Stomach smooth muscle (tissue), 2 donors: ENCODE data around the gene SOX30.
"Not testable (repeated sequence)": the region's sequence is repeated elsewhere in the genome, so short reads cannot be mapped to it uniquely, and the experiment has no call there.

Experiments used
- H3K27ac ChIP-seq: one replicate; pipeline ENCODE4 v1.7.0; 2013; ENCODE audit warnings: mild to moderate bottlenecking, low read length, inconsistent platforms
- H3K27me3 ChIP-seq, 2 donors: one replicate each; pipeline ENCODE4 v1.7.0; 2013; ENCODE audit warnings: low read length in 2 of 2; ENCODE audit not compliant: insufficient read depth in 2 of 2, control insufficient read depth in 1 of 2
- H3K36me3 ChIP-seq, 2 donors: one replicate each; pipeline ENCODE4 v1.7.0; 2013; ENCODE audit warnings: low read length in 2 of 2; ENCODE audit not compliant: control insufficient read depth in 2 of 2, insufficient read depth in 2 of 2
- H3K4me1 ChIP-seq: one replicate; pipeline ENCODE4 v1.7.0; 2013; ENCODE audit warnings: low read length; ENCODE audit not compliant: control insufficient read depth, insufficient read depth
- H3K4me3 ChIP-seq, 2 donors: one replicate each; pipeline ENCODE4 v1.7.0; 2013; ENCODE audit warnings: low read length in 2 of 2
- H3K9ac ChIP-seq, 2 donors: one replicate each; pipeline ENCODE4 v1.7.0; 2013; ENCODE audit warnings: low read length in 2 of 2, mild to moderate bottlenecking in 1 of 2
- H3K9me3 ChIP-seq, 2 donors: one replicate each; pipeline ENCODE4 v1.7.0; 2013; ENCODE audit warnings: low read length in 2 of 2; ENCODE audit not compliant: control insufficient read depth in 2 of 2
- donor health status: healthy.
- donor health status: Pancreatic carcinoma.

SOX30 gene

GRCh38 chr5:157652377-157652692 lies at the start of gene SOX30:
Gene SOX30 (minus strand): TSS chr5:157652438. CDS start chr5:157652078, 360 bp downstream.
- peak within 1 kb of the TSS; percentile 62 to 68 for H3K9ac ChIP-seq
- peaks cover 8% of the 10 kb centered on the region for H3K4me1 ChIP-seq
- no peaks in the 10 kb centered on the region for H3K27me3 ChIP-seq
- H3K9me3 ChIP-seq: no peaks in the 10 kb centered on the region
- H3K27ac ChIP-seq: no peak within 1 kb of the TSS
- peak within 1 kb of the TSS; percentile 61 to 77 for H3K4me3 ChIP-seq
- no peaks in the 10 kb centered on the region for H3K36me3 ChIP-seq

- H3K9ac ChIP-seq, H3K36me3 ChIP-seq, H3K27me3 ChIP-seq, H3K4me3 ChIP-seq, H3K4me1 ChIP-seq, H3K9me3 ChIP-seq, H3K27ac ChIP-seq: not testable (repeated sequence)
These were observed 46.4 kb upstream of the SOX30 start for GRCh38 chr5:157698674-157699073.

- not testable (repeated sequence) for H3K36me3 ChIP-seq, H3K27ac ChIP-seq, H3K9me3 ChIP-seq, H3K27me3 ChIP-seq, H3K9ac ChIP-seq, H3K4me1 ChIP-seq, H3K4me3 ChIP-seq
These were observed 43.9 kb upstream of the SOX30 start for GRCh38 chr5:157696154-157696553.

GRCh38 chr5:157693816-157694215 lies 41.6 kb upstream of the SOX30 start:
- not testable (repeated sequence) for H3K4me3 ChIP-seq, H3K36me3 ChIP-seq, H3K27ac ChIP-seq, H3K9ac ChIP-seq, H3K4me1 ChIP-seq, H3K9me3 ChIP-seq, H3K27me3 ChIP-seq

- Histone ChIP-seq H3K27me3 (peaks cover 0 to 5% of the 10 kb centered on the region in 2 donors), H3K4me3 (peak overlapping the region in 1 of 2 donors; percentile 22), H3K36me3 (no peaks in the 10 kb centered on the region), H3K9me3 (no peaks in the 10 kb centered on the region), H3K27ac (no peak overlapping the region), H3K9ac (no peak overlapping the region), H3K4me1 (no peaks in the 10 kb centered on the region)
These were observed 38.6 kb upstream of the SOX30 start for GRCh38 chr5:157690690-157691433.

- Histone ChIP-seq H3K9me3 (no peaks in the 10 kb centered on the region), H3K9ac (no peak overlapping the region), H3K27me3 (peaks cover 0 to 5% of the 10 kb centered on the region in 2 donors), H3K4me1 (no peaks in the 10 kb centered on the region), H3K27ac (no peak overlapping the region), H3K4me3 (peak overlapping the region in 1 of 2 donors; percentile 22), H3K36me3 (no peaks in the 10 kb centered on the region)
These were observed 37.9 kb upstream of the SOX30 start for GRCh38 chr5:157689942-157690689.

- Histone ChIP-seq H3K27me3 (peaks cover 0 to 5% of the 10 kb centered on the region in 2 donors), H3K9me3 (no peaks in the 10 kb centered on the region), H3K4me3 (no peak overlapping the region), H3K4me1 (no peaks in the 10 kb centered on the region), H3K36me3 (no peaks in the 10 kb centered on the region), H3K27ac (no peak overlapping the region), H3K9ac (no peak overlapping the region)
These were observed 34.9 kb upstream of the SOX30 start for GRCh38 chr5:157687198-157687554.

GRCh38 chr5:157686276-157687197 lies 34.3 kb upstream of the SOX30 start:
- H3K36me3 ChIP-seq, H3K27ac ChIP-seq, H3K4me1 ChIP-seq, H3K4me3 ChIP-seq, H3K9me3 ChIP-seq, H3K27me3 ChIP-seq, H3K9ac ChIP-seq: not testable (repeated sequence)

- no peak overlapping the region for H3K9ac ChIP-seq
- H3K4me1 ChIP-seq: peaks cover 3% of the 10 kb centered on the region
- H3K27ac ChIP-seq: no peak overlapping the region
- H3K4me3 ChIP-seq: no peak overlapping the region
- no peaks in the 10 kb centered on the region for H3K9me3 ChIP-seq
- H3K36me3 ChIP-seq: no peaks in the 10 kb centered on the region
- H3K27me3 ChIP-seq: no peaks in the 10 kb centered on the region
These were observed 30.0 kb upstream of the SOX30 start for GRCh38 chr5:157682257-157682656.

GRCh38 chr5:157681048-157681447 lies 28.8 kb upstream of the SOX30 start:
- Histone ChIP-seq H3K9ac (no peak overlapping the region), H3K27me3 (no peaks in the 10 kb centered on the region), H3K9me3 (no peaks in the 10 kb centered on the region)

More at GRCh38 chr5:157681048-157681447, 28.8 kb upstream of the SOX30 start:
- no peak overlapping the region for H3K27ac ChIP-seq
- peaks cover 3% of the 10 kb centered on the region for H3K4me1 ChIP-seq
- H3K4me3 ChIP-seq: no peak overlapping the region
- no peaks in the 10 kb centered on the region for H3K36me3 ChIP-seq
